SK-N-MC (cell line): ENCODE measurements around the gene FLG2.

ENCODE experiments used
- EZH2 ChIP-seq: fragments of 200-600 bp; sonication (generic); IDR thresholded peaks from one replicate; pipeline ENCODE4 v1.6.1; 2017; ENCODE audit warnings: antibody characterized with exemption
- POLR2AphosphoS5 ChIP-seq: IDR thresholded peaks from 2 replicates; pipeline ENCODE4 v1.6.1; 2012; ENCODE audit warnings: mild to moderate bottlenecking, low read depth, low read length, borderline replicate concordance

GRCh38 chr1:152347116-152347728 is 12.6 kb downstream of the FLG2 start:
- TF ChIP-seq POLR2AphosphoS5, result no peak
- no peak for TF ChIP-seq EZH2
